Subcutaneous adipose tissue (tissue), 4 donors: ENCODE data around the gene INHA. TPM values are rescaled to one million over a fixed set of nuclear protein-coding genes. Genes with fewer than 3 reads are reported as not detected.

ENCODE experiments used
- total RNA-seq, 4 donors: library from RNA; depleted of rRNA; stranded (reverse); fragments of >200 nt; gene quantifications; one replicate each; pipeline ENCODE4 v1.1.0, GENCODE V29; 2016
- TF ChIP-seq, protein P1 (sequence below): fragments of 450-650 bp; IDR thresholded peaks from one replicate; pipeline ENCODE4 v1.5.1; 2016; ENCODE audit warnings: low read depth, mild to moderate bottlenecking, control low read depth, antibody characterized with exemption, moderate library complexity

Gene INHA
- total RNA-seq, 4 donors from 2014 or later: 0.66 to 1.5 TPM; not detected in 2

DNA sequence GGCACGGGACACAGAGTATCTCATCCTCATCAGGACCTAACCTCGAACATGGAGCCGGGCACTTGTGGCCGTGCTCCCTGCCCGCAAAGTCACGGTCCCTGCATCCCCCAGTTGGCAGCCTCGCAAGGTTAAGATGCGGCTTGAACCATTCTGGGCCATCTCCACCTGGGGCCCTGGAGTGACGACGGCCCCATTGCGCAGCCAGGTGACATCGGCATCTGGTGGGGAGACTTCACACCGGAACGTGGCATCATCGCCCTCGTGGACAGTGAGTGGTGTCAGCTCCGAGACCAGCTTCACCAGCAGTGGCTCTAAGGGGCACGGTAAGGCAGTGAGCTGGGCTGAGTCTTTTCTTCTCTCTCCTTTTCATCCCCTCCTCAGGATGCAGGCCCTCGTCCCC lies 15.7 kb upstream of the INHA start:
- TF ChIP-seq, protein P1, sequence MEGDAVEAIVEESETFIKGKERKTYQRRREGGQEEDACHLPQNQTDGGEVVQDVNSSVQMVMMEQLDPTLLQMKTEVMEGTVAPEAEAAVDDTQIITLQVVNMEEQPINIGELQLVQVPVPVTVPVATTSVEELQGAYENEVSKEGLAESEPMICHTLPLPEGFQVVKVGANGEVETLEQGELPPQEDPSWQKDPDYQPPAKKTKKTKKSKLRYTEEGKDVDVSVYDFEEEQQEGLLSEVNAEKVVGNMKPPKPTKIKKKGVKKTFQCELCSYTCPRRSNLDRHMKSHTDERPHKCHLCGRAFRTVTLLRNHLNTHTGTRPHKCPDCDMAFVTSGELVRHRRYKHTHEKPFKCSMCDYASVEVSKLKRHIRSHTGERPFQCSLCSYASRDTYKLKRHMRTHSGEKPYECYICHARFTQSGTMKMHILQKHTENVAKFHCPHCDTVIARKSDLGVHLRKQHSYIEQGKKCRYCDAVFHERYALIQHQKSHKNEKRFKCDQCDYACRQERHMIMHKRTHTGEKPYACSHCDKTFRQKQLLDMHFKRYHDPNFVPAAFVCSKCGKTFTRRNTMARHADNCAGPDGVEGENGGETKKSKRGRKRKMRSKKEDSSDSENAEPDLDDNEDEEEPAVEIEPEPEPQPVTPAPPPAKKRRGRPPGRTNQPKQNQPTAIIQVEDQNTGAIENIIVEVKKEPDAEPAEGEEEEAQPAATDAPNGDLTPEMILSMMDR: no peak

DNA sequence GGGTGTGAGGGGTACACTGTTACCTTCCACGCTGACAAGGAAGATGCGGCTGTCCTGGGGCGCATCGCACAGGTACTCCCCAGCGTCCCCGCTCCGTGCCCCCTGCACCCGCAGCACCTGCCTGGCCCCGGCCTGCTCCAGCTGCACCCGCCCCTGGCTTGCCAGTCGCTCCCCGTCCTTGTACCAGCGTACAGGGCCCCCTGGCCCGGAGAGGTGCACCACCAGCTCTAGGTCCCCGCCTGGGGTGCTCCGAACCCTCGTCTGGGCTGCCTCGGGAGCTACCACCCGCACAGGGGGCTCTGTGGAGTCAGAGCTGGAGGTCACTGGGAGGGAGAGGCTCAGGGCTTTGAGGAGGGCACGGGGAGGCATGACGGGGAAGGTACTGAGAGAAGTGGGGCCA lies 14.8 kb upstream of the INHA start:
- TF ChIP-seq, protein P1: no peak

DNA sequence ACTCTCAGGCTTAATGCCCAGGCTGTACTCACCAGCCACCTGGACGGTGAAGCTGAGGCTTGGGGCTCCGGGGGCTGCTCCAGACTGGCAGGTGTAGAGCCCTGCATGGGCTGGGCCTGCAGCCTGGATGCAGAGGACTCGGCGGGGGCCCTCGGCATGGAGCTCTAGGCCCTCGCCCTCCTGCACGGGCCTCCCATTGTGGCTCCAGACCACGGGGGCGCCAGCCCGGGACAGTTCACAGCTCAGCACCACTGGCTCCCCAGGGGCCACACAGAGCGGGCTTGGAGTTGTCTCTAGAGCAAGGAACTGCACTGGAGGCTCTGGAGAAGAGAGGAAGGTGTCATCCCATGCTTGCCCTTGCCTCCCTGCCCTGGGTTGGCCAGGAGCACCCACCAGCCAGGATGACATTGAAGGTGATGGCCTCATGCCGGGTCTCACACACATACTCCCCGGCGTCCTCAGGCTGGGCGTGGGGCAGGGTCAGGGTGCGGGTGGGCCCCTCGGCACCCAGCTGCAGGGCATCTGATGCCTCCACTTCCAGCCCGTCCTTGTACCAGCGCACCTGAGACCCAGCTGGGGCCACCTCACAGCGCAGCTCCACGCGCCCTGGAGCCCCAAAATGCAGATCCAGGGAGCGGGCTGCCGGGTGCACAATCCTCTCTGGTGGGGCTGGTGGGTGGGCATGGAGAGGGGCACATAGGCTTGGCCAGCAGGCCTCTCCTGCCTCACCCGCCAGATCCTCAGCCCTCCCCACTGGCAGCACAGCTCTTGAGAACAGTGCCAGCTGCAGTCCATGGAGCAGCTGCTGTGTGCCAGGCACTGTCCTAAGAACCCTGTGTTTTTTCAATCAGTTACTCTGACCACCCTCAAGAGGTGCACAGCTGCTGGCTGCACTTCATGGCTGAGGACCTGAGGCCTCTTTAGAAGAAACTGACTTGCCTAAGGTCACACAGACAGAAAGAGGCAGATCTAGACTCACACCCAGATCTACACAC lies 14.0 kb upstream of the INHA start:
- TF ChIP-seq, protein P1: no peak

DNA sequence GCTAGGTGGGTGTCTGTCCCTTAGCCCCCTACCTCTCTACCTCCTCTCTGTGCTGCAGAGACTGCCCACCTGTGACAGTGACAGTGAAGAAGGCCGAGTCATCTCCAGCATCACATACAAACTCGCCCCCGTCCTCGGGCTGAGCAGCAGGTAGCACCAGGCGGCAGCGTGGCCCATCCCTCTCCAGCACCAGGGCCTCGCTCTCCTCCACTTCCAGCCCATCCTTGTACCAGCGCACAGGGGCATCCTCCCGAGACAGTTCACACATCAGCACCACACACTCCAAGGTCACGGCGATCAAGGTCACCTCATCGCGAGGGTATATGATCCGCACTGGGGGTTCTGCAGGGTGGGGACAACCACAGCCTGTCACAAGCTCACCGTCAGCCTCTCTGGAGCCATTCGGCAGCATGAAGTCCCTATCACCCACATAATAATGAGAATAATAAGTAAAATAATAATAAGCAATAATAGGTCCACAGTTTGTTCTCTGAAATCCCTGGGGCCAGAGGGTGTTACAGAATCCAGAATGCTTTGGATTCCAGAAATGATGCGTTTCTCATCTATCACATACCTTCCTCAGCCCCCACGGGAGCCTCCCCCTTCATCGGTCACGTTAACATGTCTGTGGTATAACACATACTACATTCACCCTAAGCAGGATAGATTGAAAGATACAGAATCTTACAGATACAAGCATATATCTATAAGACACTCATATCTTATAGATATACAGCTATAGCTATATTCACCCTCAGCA lies 12.8 kb upstream of the INHA start:
- TF ChIP-seq, protein P1: no peak

DNA sequence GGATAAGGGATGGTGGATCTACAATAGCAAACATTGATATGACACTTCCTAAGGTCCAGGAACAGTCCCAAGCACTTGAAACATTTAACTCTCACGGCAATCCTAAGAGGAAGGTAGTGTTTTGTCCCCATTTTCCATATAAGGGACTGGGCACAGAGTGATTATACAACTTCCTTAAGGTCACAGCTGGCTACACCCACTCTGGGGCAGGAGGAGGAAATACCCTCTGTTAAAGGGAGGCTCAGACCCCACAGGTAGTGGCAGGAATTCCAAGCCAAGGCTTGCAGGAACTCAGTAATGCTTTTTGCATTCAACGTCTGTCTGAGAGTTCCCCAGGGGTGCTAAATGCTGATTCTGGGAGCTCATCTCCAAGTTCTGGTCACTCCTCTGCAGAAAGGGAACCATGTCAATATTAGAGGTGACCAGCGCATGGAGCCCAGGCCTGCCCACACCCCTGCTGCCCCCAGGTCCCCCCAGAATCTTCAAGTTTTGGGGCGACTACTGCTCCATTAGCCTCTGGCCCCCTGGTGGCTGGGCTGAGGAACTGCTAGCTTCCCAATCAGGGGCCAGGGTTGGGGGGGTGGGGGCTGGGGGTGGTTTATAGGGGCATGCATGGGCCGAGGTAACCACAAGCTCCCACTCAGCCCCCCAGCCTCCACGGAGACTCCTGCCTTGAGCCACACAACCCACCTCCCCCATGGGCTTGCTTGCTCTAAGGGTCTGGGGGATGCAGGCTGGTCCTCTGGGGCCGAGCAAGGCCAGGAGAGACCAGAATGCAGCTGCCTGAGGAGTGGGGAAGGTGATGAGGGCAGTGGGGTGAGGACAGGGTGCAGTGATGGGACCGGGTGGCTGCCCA lies 11.8 kb upstream of the INHA start:
- TF ChIP-seq, protein P1: no peak

DNA sequence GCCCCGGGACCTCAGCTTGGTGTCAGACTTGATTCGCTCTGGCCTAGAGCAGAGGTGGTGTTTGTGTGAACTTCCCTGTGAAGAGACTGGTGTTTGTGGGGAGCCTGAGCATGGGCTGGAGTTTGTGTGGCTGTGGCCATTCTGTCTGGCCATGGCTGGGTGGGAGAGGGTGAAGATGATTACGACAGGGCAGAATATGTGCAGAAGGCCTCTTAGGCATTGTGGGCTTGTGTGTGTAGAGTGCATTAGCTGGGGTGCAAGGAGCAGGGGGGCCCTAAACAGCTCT lies 11.3 kb upstream of the INHA start:
- TF ChIP-seq, protein P1: no peak
